Measurements from ENCODE around the gene GLRX5.

DNA sequence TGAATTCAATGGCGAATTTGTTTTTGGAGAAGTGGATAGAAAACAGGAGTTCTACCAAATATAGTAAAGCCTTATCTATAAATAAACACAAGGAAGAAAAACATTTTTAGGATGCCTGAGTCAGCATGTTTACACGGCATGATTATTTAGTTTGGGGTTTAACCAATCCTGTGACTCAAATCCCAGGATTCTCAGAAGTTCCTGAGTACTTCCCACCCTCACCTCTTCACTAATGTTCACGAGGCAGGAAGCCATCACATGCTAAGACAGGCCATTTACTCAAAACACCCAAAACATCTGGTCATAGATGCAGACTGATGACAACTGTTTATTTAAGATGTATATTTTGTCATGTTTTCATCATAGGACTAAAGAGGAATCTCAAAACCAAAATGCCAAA, 3.4 kb upstream of the GLRX5 start:
- TF ChIP-seq, protein P1, sequence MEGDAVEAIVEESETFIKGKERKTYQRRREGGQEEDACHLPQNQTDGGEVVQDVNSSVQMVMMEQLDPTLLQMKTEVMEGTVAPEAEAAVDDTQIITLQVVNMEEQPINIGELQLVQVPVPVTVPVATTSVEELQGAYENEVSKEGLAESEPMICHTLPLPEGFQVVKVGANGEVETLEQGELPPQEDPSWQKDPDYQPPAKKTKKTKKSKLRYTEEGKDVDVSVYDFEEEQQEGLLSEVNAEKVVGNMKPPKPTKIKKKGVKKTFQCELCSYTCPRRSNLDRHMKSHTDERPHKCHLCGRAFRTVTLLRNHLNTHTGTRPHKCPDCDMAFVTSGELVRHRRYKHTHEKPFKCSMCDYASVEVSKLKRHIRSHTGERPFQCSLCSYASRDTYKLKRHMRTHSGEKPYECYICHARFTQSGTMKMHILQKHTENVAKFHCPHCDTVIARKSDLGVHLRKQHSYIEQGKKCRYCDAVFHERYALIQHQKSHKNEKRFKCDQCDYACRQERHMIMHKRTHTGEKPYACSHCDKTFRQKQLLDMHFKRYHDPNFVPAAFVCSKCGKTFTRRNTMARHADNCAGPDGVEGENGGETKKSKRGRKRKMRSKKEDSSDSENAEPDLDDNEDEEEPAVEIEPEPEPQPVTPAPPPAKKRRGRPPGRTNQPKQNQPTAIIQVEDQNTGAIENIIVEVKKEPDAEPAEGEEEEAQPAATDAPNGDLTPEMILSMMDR (IDR thresholded peaks at IDR 0.05), result no peak
- TF ChIP-seq POLR2A (IDR thresholded peaks at IDR 0.05), result no peak

Measured in adrenal gland (tissue), 5 donors.